IgD-negative memory B cell (primary cell): ENCODE measurements around the gene RAB40C. TPM values are rescaled to one million over a fixed set of nuclear protein-coding genes. Genes with fewer than 3 reads are reported as not detected.

Experiments used
- H3K27ac Mint-ChIP-seq, 3 donors: one replicate each; pipeline ENCODE4 v1.8.0; 2020 to 2022; ENCODE audit warnings: mild to moderate bottlenecking in 3 of 3, mixed read lengths in 3 of 3, moderate library complexity in 1 of 3
- H3K27me3 Mint-ChIP-seq: one replicate; pipeline ENCODE4 v1.8.0; 2021; ENCODE audit warnings: mixed read lengths
- H3K36me3 Mint-ChIP-seq: one replicate; pipeline ENCODE4 v1.8.0; 2020; ENCODE audit warnings: mild to moderate bottlenecking, mixed read lengths
- H3K4me1 Mint-ChIP-seq, 3 donors: one replicate each; pipeline ENCODE4 v1.8.0; 2020 to 2022; ENCODE audit warnings: mixed read lengths in 3 of 3, mild to moderate bottlenecking in 1 of 3
- H3K4me3 Mint-ChIP-seq, 4 donors: one replicate each; pipeline ENCODE4 v1.8.0; 2020 to 2022; ENCODE audit warnings: mild to moderate bottlenecking in 4 of 4, mixed read lengths in 4 of 4, moderate library complexity in 3 of 4
- H3K9me3 Mint-ChIP-seq, 3 donors: one replicate each; pipeline ENCODE4 v1.8.0; 2020 to 2021; ENCODE audit warnings: mixed read lengths in 3 of 3, mild to moderate bottlenecking in 1 of 3
- polyA plus RNA-seq: library from polyadenylated mRNA; unstranded; fragments of 300-500 nt; fragmentation: Illumina TruSeq; gene quantifications from one replicate; pipeline ENCODE4 v1.2.3, GENCODE V29; 2021

RAB40C gene
- polyA plus RNA-seq, 1 donor from 2014 or later, result 14.7 TPM

DNA sequence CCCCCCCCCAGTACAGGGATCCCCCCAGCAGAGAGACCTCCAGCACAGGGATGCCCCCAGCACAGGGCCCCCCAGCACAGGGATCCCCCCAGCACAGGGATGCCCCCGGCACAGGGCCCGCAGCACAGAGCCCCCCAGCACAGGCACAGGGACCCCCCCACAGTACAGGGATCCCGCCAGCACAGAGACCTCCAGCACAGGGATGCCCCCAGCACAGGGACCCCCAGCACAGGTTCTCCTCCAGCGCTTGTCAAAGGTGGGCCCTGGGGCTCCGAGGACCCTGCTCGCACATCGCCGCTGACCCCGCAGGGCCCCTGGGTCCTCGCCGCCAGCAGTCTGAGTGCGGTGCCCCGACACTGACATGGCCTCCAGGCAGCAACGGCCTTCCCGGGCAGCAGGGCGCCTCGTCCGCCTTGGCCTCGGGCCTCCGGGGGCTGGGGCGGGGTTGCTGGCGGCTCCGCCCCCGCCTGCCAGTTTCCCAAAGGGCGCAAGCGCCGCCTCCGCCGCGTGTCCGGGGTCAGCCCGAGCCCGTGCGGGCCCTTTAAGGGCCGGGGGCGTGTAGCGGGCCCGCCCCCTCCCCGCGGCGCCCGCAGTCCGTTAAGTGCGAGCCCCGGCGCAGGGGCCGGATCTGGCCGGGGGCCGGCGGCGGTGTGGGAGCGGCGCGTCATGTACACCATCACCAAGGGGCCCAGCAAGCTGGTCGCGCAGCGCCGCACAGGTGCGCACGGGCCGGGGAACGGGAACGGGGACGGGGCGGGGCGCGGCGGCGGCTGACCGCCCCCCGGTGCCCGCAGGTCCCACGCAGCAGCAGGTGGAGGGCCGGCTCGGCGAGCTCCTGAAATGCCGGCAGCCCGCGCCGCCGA is 51.7 kb downstream of the RAB40C start, which contains the start of gene MCRIP2:
Gene MCRIP2, plus strand, starts transcription at position 503 of the 863 bp plus-strand sequence. Its CDS starts 164 bp downstream, at position 667.
- Mint-ChIP-seq H3K27ac (peak within 1 kb of the TSS; percentile 16 to 80 (median 53)), H3K4me1 (peaks cover 10 to 22% (median 19%) of the 10 kb centered on the region in 3 donors), H3K27me3 (peaks cover 3% of the 10 kb centered on the region)

DNA sequence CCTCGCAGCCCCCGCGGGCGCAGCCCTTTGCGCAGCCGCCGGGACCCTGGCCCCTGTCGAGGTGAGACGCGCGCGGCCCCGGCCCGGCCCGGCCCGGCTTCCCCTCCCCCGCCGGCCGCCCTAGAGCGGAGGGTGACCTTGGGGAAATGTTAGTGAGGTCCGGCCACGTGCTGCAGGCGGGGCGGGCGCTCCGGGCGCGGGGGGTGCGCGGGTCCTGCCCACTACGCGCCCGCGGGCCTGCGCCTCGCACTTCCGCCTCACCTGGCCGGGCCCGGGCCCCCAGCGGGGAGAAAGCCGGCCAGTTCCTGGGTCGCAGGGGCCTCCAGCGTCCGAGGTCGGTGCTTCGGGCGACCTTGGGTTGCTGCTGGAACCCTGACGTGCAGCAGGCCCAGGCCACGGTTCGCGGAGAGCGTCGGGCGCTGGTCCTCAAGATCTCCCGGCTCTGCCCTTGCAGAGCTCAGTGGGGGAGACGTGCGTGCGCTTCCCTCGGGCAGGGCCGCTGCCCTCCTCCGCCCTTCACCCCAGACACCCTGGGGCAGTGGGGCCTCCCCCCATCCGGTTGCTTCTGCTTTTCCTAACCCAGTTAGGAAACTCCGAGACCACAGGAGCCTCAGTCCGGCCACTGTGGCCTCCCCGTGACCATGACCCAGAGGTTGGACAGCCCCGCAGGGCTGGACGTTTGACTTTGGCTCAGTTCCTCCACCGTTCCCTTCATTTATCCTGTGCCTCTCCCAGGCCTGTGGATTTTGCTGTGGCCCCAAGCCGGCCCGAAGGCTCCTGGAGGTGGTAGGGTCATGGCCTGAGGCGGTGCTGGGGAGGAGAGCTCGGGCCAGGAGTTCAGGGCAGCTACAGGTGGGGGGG is 52.6 kb downstream of the RAB40C start:
- Mint-ChIP-seq H3K27ac (peak overlapping the region; percentile 16 to 80 (median 53)), H3K27me3 (no peaks in the 10 kb centered on the region), H3K36me3 (no peaks in the 10 kb centered on the region), H3K4me1 (peaks cover 7 to 21% (median 21%) of the 10 kb centered on the region in 3 donors), H3K4me3 (peak overlapping the region; percentile 60 to 87 (median 78)), H3K9me3 (no peaks in the 10 kb centered on the region)

More for the DNA sequence above, 51.7 kb downstream of the RAB40C start, which contains the start of gene MCRIP2:
- H3K4me3 Mint-ChIP-seq, result peak within 1 kb of the TSS; percentile 77 to 87 (median 82)
- peaks cover 0 to 2% (median 0%) of the 10 kb centered on the region in 3 donors for H3K9me3 Mint-ChIP-seq
- H3K36me3 Mint-ChIP-seq, result no peaks in the 10 kb centered on the region

- no peaks in the 10 kb centered on the region for H3K9me3 Mint-ChIP-seq
- H3K27me3 Mint-ChIP-seq, result no peaks in the 10 kb centered on the region
- H3K27ac Mint-ChIP-seq, result peak overlapping the region; percentile 16 to 80 (median 53)
- peak overlapping the region; percentile 68 to 87 (median 78) for H3K4me3 Mint-ChIP-seq
- no peaks in the 10 kb centered on the region for H3K36me3 Mint-ChIP-seq
- peaks cover 7 to 21% (median 18%) of the 10 kb centered on the region in 3 donors for H3K4me1 Mint-ChIP-seq
Measured at GRCh38 chr16:643050-643368, 53.1 kb downstream of the RAB40C start.

GRCh38 chr16:644556-644955 is 54.7 kb downstream of the RAB40C start:
- Mint-ChIP-seq H3K36me3 (no peaks in the 10 kb centered on the region), H3K27ac (no peak overlapping the region), H3K4me3 (peak overlapping the region in 2 of 4 donors; percentile 60 to 79), H3K27me3 (no peaks in the 10 kb centered on the region), H3K4me1 (peaks cover 0 to 13% (median 13%) of the 10 kb centered on the region in 3 donors), H3K9me3 (no peaks in the 10 kb centered on the region)

- H3K9me3 Mint-ChIP-seq, result no peaks in the 10 kb centered on the region
- peaks cover 0 to 13% (median 11%) of the 10 kb centered on the region in 3 donors for H3K4me1 Mint-ChIP-seq
- no peak overlapping the region for H3K27ac Mint-ChIP-seq
- no peaks in the 10 kb centered on the region for H3K27me3 Mint-ChIP-seq
- H3K4me3 Mint-ChIP-seq, result peak overlapping the region in 1 of 4 donors; percentile 50
- H3K36me3 Mint-ChIP-seq, result no peaks in the 10 kb centered on the region
Measured at GRCh38 chr16:645852-646678, 56.2 kb downstream of the RAB40C start.

DNA sequence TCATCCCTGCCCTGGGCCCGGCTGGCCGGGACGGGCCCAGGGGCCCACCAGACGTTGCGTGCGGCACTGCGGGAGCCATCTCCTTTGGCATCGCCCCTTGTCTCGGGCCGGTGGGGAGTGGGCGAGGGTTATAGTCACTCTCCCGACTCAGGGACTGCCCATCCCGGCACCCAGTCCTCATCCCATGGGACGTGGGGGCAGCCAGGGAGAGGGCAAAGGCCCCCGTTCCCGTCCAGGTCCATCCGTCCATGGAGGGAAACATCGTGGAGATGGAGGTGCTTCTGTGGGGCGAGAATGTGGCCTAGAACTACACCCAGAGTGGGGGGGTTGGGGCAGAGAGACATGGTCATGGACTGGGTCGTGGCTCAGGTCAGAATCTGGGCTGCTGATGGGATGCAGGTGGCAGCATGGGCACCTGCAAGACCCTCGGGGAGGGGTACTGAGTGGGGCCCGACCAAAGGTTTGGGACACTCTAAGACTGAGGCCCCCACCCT is 56.9 kb downstream of the RAB40C start:
- H3K4me1 Mint-ChIP-seq, result peaks cover 0 to 13% (median 11%) of the 10 kb centered on the region in 3 donors
- H3K27ac Mint-ChIP-seq, result peak overlapping the region in 2 of 3 donors; percentile 73 to 93
- no peak overlapping the region for H3K4me3 Mint-ChIP-seq

DNA sequence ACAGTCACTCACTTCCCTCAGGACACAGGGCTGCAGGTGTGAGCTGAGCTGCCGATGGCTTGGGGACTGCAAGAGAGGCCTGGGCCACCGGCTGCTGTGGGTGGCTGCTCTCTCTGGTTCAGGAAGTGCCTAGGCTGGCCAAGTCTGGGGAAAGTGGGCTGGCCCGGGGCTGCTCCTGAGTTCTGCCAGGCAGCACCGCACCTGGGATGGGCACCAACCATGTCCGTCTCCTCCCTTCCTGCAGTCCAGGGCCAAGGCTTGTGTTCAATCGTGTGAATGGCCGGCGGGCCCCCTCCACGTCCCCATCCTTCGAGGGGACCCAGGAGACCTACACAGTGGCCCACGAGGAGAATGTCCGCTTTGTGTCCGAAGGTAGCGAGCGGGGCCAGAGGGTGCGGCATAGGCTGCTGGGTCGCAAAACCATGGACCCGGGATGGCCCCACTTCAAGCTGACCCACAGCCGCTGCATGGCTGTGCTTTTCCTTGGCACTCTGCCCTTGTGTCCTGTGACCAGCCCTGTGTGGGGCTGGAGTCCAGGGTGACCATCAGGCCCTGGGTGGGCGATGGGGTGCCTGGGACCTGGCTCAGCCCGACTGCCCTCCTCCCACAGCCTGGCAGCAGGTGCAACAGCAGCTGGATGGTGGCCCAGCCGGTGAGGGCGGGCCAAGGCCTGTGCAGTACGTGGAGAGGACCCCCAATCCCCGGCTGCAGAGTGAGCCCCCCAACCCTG is 57.5 kb downstream of the RAB40C start:
- peak overlapping the region in 2 of 3 donors; percentile 73 to 93 for H3K27ac Mint-ChIP-seq
- H3K9me3 Mint-ChIP-seq, result no peaks in the 10 kb centered on the region
- peaks cover 0 to 13% (median 11%) of the 10 kb centered on the region in 3 donors for H3K4me1 Mint-ChIP-seq

More for the DNA sequence above, 56.9 kb downstream of the RAB40C start:
- H3K36me3 Mint-ChIP-seq, result no peaks in the 10 kb centered on the region
- no peaks in the 10 kb centered on the region for H3K27me3 Mint-ChIP-seq
- no peaks in the 10 kb centered on the region for H3K9me3 Mint-ChIP-seq

GRCh38 chr16:648071-648780 is 58.4 kb downstream of the RAB40C start:
- Mint-ChIP-seq H3K9me3 (no peaks in the 10 kb centered on the region), H3K27ac (peak overlapping the region; percentile 74 to 93 (median 92)), H3K36me3 (no peaks in the 10 kb centered on the region), H3K27me3 (no peaks in the 10 kb centered on the region), H3K4me1 (peaks cover 0 to 13% (median 11%) of the 10 kb centered on the region in 3 donors), H3K4me3 (peak overlapping the region; percentile 80 to 89 (median 84))

More for the DNA sequence above, 57.5 kb downstream of the RAB40C start:
- Mint-ChIP-seq H3K36me3 (no peaks in the 10 kb centered on the region), H3K4me3 (peak overlapping the region in 1 of 4 donors; percentile 32), H3K27me3 (no peaks in the 10 kb centered on the region)

GRCh38 chr16:648781-649589 is 59.1 kb downstream of the RAB40C start, which contains the start of gene WDR90:
Gene WDR90 (plus strand): TSS chr16:649365. CDS start chr16:649417, 52 bp downstream.
- Mint-ChIP-seq H3K4me1 (peaks cover 0 to 10% (median 7%) of the 10 kb centered on the region in 3 donors), H3K27ac (peak within 1 kb of the TSS; percentile 74 to 93 (median 92)), H3K9me3 (no peaks in the 10 kb centered on the region), H3K27me3 (no peaks in the 10 kb centered on the region), H3K36me3 (no peaks in the 10 kb centered on the region), H3K4me3 (peak within 1 kb of the TSS; percentile 80 to 93 (median 88))

DNA sequence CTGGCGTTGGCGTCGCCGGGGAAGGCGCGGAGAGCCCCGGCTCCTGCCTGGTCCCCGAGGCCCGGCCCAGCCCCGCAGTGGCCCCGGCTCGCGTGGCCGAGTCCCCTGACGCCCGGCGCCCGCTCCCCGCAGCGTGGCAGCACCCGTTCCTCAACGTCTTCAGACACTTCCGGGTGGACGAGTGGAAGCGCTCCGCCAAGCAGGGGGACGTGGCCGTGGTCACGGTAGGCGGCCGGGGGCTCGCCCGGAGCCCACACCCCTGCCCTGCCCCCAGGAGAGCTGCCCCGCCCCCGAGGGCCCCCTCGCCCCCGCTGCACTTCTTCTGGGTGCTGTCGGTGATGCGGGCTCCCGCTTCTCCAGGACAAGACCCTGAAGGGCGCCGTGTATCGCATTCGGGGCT is 59.8 kb downstream of the RAB40C start:
- Mint-ChIP-seq H3K4me3 (peak overlapping the region; percentile 55 to 93 (median 77)), H3K27me3 (no peaks in the 10 kb centered on the region), H3K9me3 (no peaks in the 10 kb centered on the region), H3K4me1 (peaks cover 0 to 6% (median 4%) of the 10 kb centered on the region in 3 donors), H3K27ac (no peak overlapping the region), H3K36me3 (no peaks in the 10 kb centered on the region)

GRCh38 chr16:651844-652243 is 62.0 kb downstream of the RAB40C start:
- H3K27ac Mint-ChIP-seq, result peak overlapping the region in 1 of 3 donors; percentile 48
- no peaks in the 10 kb centered on the region for H3K27me3 Mint-ChIP-seq
- H3K4me3 Mint-ChIP-seq, result peak overlapping the region in 1 of 4 donors; percentile 38
- H3K36me3 Mint-ChIP-seq, result no peaks in the 10 kb centered on the region
- peaks cover 0 to 4% (median 3%) of the 10 kb centered on the region in 3 donors for H3K4me1 Mint-ChIP-seq
- no peaks in the 10 kb centered on the region for H3K9me3 Mint-ChIP-seq
